22Rv1 (cell line): Measurements from ENCODE around the gene ARL15.

Source experiments
- H3K27ac ChIP-seq: fragments of 450-650 bp; 2 replicates; pipeline ENCODE4 v1.5.1; 2017
- ZFX ChIP-seq: fragments of 450-650 bp; IDR thresholded peaks from 2 replicates; pipeline ENCODE4 v1.6.1; 2017; ENCODE audit warnings: antibody characterized with exemption, borderline replicate concordance
- TF ChIP-seq, protein P1 (sequence below): fragments of 450-650 bp; IDR thresholded peaks from 2 replicates; pipeline ENCODE4 v1.5.1; 2017; ENCODE audit warnings: mild to moderate bottlenecking

Gene ARL15

DNA sequence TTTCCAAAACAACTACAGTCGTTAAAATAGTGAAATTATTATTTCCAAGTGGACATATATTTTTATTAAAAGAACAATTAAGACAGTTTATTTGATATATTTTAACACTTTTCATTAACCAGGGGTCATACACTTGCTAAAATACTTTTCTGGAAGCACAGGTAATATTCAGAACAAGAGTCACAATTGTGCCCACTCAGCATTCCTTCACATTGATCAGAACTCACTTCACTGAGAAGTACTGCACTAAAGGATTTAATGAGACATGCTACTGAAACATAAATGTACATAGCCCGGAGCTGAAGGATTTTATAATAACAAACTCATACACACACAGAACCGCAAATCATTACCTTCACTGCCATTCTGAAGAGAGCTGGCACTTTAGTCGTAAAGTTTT, 361.8 kb downstream of the ARL15 start:
- H3K27ac ChIP-seq, result no peak overlapping the region
- no peak for TF ChIP-seq ZFX
- TF ChIP-seq, protein P1, sequence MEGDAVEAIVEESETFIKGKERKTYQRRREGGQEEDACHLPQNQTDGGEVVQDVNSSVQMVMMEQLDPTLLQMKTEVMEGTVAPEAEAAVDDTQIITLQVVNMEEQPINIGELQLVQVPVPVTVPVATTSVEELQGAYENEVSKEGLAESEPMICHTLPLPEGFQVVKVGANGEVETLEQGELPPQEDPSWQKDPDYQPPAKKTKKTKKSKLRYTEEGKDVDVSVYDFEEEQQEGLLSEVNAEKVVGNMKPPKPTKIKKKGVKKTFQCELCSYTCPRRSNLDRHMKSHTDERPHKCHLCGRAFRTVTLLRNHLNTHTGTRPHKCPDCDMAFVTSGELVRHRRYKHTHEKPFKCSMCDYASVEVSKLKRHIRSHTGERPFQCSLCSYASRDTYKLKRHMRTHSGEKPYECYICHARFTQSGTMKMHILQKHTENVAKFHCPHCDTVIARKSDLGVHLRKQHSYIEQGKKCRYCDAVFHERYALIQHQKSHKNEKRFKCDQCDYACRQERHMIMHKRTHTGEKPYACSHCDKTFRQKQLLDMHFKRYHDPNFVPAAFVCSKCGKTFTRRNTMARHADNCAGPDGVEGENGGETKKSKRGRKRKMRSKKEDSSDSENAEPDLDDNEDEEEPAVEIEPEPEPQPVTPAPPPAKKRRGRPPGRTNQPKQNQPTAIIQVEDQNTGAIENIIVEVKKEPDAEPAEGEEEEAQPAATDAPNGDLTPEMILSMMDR, result no peak

GRCh38 chr5:53946405-53947100, 363.8 kb downstream of the ARL15 start:
- no peak for TF ChIP-seq ZFX
- TF ChIP-seq, protein P1, result no peak
- no peak overlapping the region for H3K27ac ChIP-seq

DNA sequence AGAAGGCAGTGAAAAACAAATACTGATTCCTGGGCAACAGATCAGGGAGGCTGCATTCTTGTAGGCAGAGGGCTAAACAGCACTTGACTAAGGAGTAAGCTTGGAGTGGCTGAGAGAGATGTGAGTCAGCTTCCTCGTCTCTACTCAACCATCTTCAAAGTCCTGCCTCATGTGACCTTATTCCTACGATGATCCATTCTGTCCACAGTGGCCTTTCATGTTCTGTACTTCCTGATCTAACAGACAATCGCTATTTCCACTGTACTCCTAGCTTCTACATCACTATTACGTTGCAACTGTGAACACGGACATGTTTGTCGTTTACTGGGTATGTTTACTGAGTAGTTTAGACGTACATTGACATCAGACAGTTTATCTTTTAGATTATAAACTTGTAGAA, 365.4 kb downstream of the ARL15 start:
- TF ChIP-seq ZFX, result no peak
- TF ChIP-seq, protein P1, result no peak

GRCh38 chr5:53943938-53944337, 366.4 kb downstream of the ARL15 start:
- TF ChIP-seq ZFX, result no peak
- TF ChIP-seq, protein P1, result no peak
- H3K27ac ChIP-seq, result no peak overlapping the region

More for the DNA sequence above, 365.4 kb downstream of the ARL15 start:
- no peak overlapping the region for H3K27ac ChIP-seq

DNA sequence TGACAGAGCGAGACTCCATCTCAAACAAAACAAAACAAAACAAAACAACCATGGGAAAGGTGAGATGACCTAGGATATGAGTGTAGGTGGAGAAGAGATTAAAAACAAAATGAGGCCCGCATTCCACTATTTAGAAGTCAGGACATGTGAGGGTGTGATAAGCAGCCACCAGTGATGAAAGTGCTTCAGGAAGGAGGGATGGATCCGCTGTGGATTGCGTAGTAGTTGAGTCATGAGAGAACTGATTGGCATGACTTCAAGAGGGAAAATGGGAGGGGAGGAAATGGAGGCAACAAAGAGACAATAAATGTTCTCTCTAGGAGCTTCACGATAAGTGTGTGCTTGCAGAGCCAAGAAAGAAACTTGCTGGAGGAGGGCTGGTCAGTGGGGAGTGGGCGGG, 367.6 kb downstream of the ARL15 start:
- no peak for TF ChIP-seq ZFX
- TF ChIP-seq, protein P1, result no peak
- no peak overlapping the region for H3K27ac ChIP-seq

GRCh38 chr5:53940921-53941320, 369.5 kb downstream of the ARL15 start:
- TF ChIP-seq ZFX, result no peak
- TF ChIP-seq, protein P1, result no peak
- no peak overlapping the region for H3K27ac ChIP-seq

- no peak overlapping the region for H3K27ac ChIP-seq
- TF ChIP-seq, protein P1, result no peak
- no peak for TF ChIP-seq ZFX
Measured at GRCh38 chr5:53937467-53937866, 372.9 kb downstream of the ARL15 start.
